ENCODE results near the gene TBC1D9. TPM values are rescaled to one million over a fixed set of nuclear protein-coding genes. Genes with fewer than 3 reads are reported as not detected.
"Not testable (repeated sequence)": the region's sequence is repeated elsewhere in the genome, so short reads cannot be mapped to it uniquely, and the experiment has no call there.

Gene TBC1D9
- total RNA-seq, 3 donors from 2014 or later, result 28.3 to 195 (median 152) TPM

DNA sequence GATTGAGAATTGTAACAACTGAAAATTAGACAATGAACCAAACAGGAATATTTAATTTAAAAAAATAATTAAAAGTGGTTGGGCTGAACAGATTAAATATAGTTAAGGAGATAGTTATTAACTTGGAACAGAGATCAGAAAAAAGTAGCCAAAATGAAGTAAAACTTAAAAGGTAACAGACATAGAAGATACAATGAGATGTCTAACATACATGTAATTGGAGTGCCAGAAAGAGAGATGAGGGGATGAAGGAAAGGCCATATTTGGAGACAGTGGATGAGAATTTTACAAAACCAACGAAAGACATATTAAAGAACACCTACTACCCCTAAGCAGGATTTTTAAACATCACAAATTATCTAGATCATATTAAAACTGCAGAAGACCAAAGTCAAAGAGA lies 8.0 kb downstream of the TBC1D9 start:
- peaks cover 0 to 11% of the 10 kb centered on the region in 2 donors for H3K9me3 ChIP-seq
- intact Hi-C loops (cut with DNase I; ENCODE audit: low total_unique reads), result loop anchor here (5.0 kb wide), 1 partner anchor 914 kb away; no protein-coding TSS in a partner anchor
- DNase-seq (ENCODE audit: low spot score in 2 of 2), result no peak

DNA sequence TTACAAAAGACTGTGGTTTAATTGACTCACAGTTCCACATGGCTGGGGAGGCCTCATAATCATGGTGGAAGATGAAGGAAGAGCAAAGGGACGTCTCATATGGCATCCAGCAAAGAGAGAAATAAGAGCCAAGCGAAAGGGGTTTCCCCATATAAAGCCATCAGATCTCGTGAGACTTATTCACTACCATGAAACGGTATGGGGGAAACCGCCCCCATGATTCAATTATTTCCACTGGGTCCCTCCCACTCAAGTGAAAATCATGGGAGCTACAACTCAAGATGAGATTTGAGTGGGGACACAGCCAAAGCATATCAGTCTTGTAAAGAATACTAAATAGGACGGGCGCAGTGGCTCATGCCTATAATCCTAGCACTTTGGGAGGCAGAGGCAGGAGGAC lies 9.6 kb downstream of the TBC1D9 start:
- intact Hi-C loops (cut with DNase I; ENCODE audit: low total_unique reads), result loop anchor here (5.0 kb wide), 1 partner anchor 916 kb away; no protein-coding TSS in a partner anchor
- Histone ChIP-seq H3K9me3 (peaks cover 0 to 11% of the 10 kb centered on the region in 2 donors), H3K4me1 (peaks cover 0 to 14% of the 10 kb centered on the region in 2 donors)
- H3K4me3 ChIP-seq; H3K36me3 ChIP-seq; H3K27ac ChIP-seq; DNase-seq (ENCODE audit: low spot score in 2 of 2); H3K27me3 ChIP-seq: not testable (repeated sequence)

More for the DNA sequence above, 8.0 kb downstream of the TBC1D9 start:
- Histone ChIP-seq H3K36me3 (no peaks in the 10 kb centered on the region), H3K4me1 (peaks cover 0 to 14% of the 10 kb centered on the region in 2 donors), H3K27ac (no peak overlapping the region), H3K27me3 (no peaks in the 10 kb centered on the region), H3K4me3 (no peak overlapping the region)
- TF ChIP-seq POLR2A (IDR thresholded peaks at IDR 0.05) (no peak), POLR2AphosphoS5 (IDR thresholded peaks at IDR 0.05) (no peak)
- TF ChIP-seq, protein P1, sequence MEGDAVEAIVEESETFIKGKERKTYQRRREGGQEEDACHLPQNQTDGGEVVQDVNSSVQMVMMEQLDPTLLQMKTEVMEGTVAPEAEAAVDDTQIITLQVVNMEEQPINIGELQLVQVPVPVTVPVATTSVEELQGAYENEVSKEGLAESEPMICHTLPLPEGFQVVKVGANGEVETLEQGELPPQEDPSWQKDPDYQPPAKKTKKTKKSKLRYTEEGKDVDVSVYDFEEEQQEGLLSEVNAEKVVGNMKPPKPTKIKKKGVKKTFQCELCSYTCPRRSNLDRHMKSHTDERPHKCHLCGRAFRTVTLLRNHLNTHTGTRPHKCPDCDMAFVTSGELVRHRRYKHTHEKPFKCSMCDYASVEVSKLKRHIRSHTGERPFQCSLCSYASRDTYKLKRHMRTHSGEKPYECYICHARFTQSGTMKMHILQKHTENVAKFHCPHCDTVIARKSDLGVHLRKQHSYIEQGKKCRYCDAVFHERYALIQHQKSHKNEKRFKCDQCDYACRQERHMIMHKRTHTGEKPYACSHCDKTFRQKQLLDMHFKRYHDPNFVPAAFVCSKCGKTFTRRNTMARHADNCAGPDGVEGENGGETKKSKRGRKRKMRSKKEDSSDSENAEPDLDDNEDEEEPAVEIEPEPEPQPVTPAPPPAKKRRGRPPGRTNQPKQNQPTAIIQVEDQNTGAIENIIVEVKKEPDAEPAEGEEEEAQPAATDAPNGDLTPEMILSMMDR (IDR thresholded peaks at IDR 0.05), result no peak

GRCh38 chr4:140744421-140744820 lies 11.8 kb downstream of the TBC1D9 start:
- DNase-seq (ENCODE audit: low spot score in 2 of 2), result no peak
- Histone ChIP-seq H3K9me3 (peaks cover 0 to 11% of the 10 kb centered on the region in 2 donors), H3K4me1 (peaks cover 0 to 14% of the 10 kb centered on the region in 2 donors), H3K27me3 (no peaks in the 10 kb centered on the region), H3K36me3 (no peaks in the 10 kb centered on the region), H3K4me3 (no peak overlapping the region), H3K27ac (peak overlapping the region; percentile 9 to 69)
- TF ChIP-seq POLR2A (IDR thresholded peaks at IDR 0.05), result no peak
- TF ChIP-seq, protein P1 (IDR thresholded peaks at IDR 0.05), result no peak
- intact Hi-C loops (cut with DNase I; ENCODE audit: low total_unique reads), result no loop called here

- Histone ChIP-seq H3K9me3 (peaks cover 0 to under 1% of the 10 kb centered on the region in 2 donors), H3K4me1 (peaks cover 0 to 9% of the 10 kb centered on the region in 2 donors), H3K27me3 (no peaks in the 10 kb centered on the region), H3K27ac (peak overlapping the region; percentile 60 to 69), H3K4me3 (peak overlapping the region in 1 of 3 donors; percentile 3), H3K36me3 (no peaks in the 10 kb centered on the region)
- TF ChIP-seq, protein P1 (IDR thresholded peaks at IDR 0.05), result peak in 1 of 3 donors; percentile 9
- TF ChIP-seq POLR2AphosphoS5 (IDR thresholded peaks at IDR 0.05), result peak in 1 of 3 donors; percentile 30
- TF ChIP-seq POLR2A (IDR thresholded peaks at IDR 0.05), result no peak
- intact Hi-C loops (cut with DNase I; ENCODE audit: low total_unique reads), result loop anchor here (2.0 kb wide), 1 partner anchor 45 kb away; no protein-coding TSS in a partner anchor
- peak in 1 of 2 donors; percentile 42 for DNase-seq (ENCODE audit: low spot score in 2 of 2)
These were observed 12.8 kb downstream of the TBC1D9 start for GRCh38 chr4:140743194-140743931.

DNA sequence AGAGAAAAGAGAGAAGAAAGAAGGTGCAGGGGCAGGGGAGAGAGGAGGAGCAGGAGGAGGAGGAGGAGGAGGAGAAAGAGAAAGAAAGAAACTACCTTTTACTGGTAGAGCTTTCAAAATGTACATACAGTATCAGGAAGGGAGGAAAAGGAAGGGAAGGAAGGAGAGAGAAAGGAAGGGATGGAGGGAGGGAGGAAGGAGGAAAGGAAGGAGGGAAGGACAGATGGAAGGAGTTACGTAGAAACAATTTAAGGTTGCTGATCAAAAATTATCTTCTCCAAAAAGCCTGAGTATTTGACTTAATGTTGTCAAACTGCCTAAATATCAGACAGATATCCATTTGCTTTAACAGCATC lies 13.4 kb downstream of the TBC1D9 start:
- peaks cover 0 to 9% of the 10 kb centered on the region in 2 donors for H3K4me1 ChIP-seq
- TF ChIP-seq, protein P1 (IDR thresholded peaks at IDR 0.05), result no peak
- no peak for TF ChIP-seq POLR2A (IDR thresholded peaks at IDR 0.05)
- TF ChIP-seq POLR2AphosphoS5 (IDR thresholded peaks at IDR 0.05), result no peak
- H3K27ac ChIP-seq, result peak overlapping the region; percentile 60 to 69
- H3K27me3 ChIP-seq, result no peaks in the 10 kb centered on the region
- H3K9me3 ChIP-seq, result no peaks in the 10 kb centered on the region
- DNase-seq (ENCODE audit: low spot score in 2 of 2), result no peak
- intact Hi-C loops (cut with DNase I; ENCODE audit: low total_unique reads), result loop anchor here (2.0 kb wide), 1 partner anchor 46 kb away; no protein-coding TSS in a partner anchor
- no peaks in the 10 kb centered on the region for H3K36me3 ChIP-seq
- peak overlapping the region in 1 of 3 donors; percentile 3 for H3K4me3 ChIP-seq
